Smooth muscle cell (in vitro differentiated cells): ENCODE data around the gene STAC2. TPM values are rescaled to one million over a fixed set of nuclear protein-coding genes. Genes with fewer than 3 reads are reported as not detected.

Experiments used
- DNase-seq: peaks from one replicate; lab custom pipeline; 2025; ENCODE audit not compliant: unreplicated experiment; lab: John Stamatoyannopoulos, UW
- H2AFZ ChIP-seq: fragments of 200-600 bp; sonication (generic); 2 replicates; pipeline ENCODE4 v1.6.0; 2016; ENCODE audit warnings: antibody characterized with exemption, low read depth, mild to moderate bottlenecking
- H3F3A ChIP-seq: fragments of 200-600 bp; sonication (generic); 2 replicates; pipeline ENCODE4 v1.6.0; 2017; ENCODE audit warnings: antibody characterized with exemption, low read depth
- H3K27ac ChIP-seq: fragments of 200-600 bp; sonication (generic); 2 replicates; pipeline ENCODE4 v1.5.1; 2016; ENCODE audit warnings: low read depth, mild to moderate bottlenecking
- H3K27me3 ChIP-seq: fragments of 200-600 bp; sonication (generic); 2 replicates; pipeline ENCODE4 v1.6.1; 2016; ENCODE audit warnings: low read depth, mild to moderate bottlenecking
- H3K36me3 ChIP-seq: fragments of 200-600 bp; sonication (generic); 2 replicates; pipeline ENCODE4 v1.5.1; 2016; ENCODE audit warnings: low read depth
- H3K4me1 ChIP-seq: fragments of 200-600 bp; sonication (generic); 2 replicates; pipeline ENCODE4 v1.5.1; 2016; ENCODE audit warnings: low read depth
- H3K4me2 ChIP-seq: fragments of 200-600 bp; sonication (generic); 2 replicates; pipeline ENCODE4 v1.6.0; 2016; ENCODE audit warnings: mild to moderate bottlenecking
- H3K4me3 ChIP-seq: fragments of 200-600 bp; sonication (generic); 2 replicates; pipeline ENCODE4 v1.5.1; 2016; ENCODE audit warnings: mild to moderate bottlenecking
- H3K79me2 ChIP-seq: fragments of 200-600 bp; sonication (generic); 2 replicates; pipeline ENCODE4 v1.6.0; 2016; ENCODE audit warnings: low read depth, mild to moderate bottlenecking
- H3K9ac ChIP-seq: fragments of 200-600 bp; sonication (generic); 2 replicates; pipeline ENCODE4 v1.6.0; 2016; ENCODE audit warnings: low read depth
- H3K9me3 ChIP-seq: fragments of 200-600 bp; sonication (generic); replicated peaks from 2 replicates; pipeline ENCODE4 v1.5.1; 2016; ENCODE audit warnings: low read depth
- H4K20me1 ChIP-seq: fragments of 200-600 bp; sonication (generic); 2 replicates; pipeline ENCODE4 v1.6.0; 2016; ENCODE audit warnings: low read depth
- CTCF ChIP-seq: fragments of 200-600 bp; sonication (generic); IDR thresholded peaks from 2 replicates; pipeline ENCODE4 v1.5.1; 2017; ENCODE audit warnings: borderline replicate concordance, mild to moderate bottlenecking, antibody characterized with exemption; ENCODE audit not compliant: insufficient read depth, poor library complexity, severe bottlenecking
- WGBS: methylation state at CpG from one replicate; pipeline ENCODE4 v1.1.7; 2016; ENCODE audit warnings: low lambda C conversion rate; 5-methylcytosine and 5-hydroxymethylcytosine counted together
- polyA plus RNA-seq: library from polyadenylated mRNA; unstranded; fragments of >200 nt; fragmentation: Nextera tagmentation; extraction: Ambion mirVana; gene quantifications from 2 replicates; pipeline ENCODE4 v1.2.1, GENCODE V29; 2016
- total RNA-seq: library from RNA; depleted of rRNA; stranded (reverse); fragments of >200 nt; gene quantifications from 2 replicates; pipeline ENCODE4 v1.2.3, GENCODE V29; 2014

The STAC2 gene
- total and polyA plus RNA-seq, 2 experiments from 2014 or later = 0.09 to 0.32 TPM

GRCh38 chr17:39222151-39222550 is 3.6 kb downstream of the STAC2 start:
- H3K4me3 ChIP-seq = no peak overlapping the region
- H3K4me2 ChIP-seq = no peak overlapping the region
- H3F3A ChIP-seq = no peaks in the 10 kb centered on the region
- WGBS = 98% methylated on average over 6 of the region's 7 CpGs
- no peaks in the 10 kb centered on the region for H3K36me3 ChIP-seq
- H3K79me2 ChIP-seq = no peaks in the 10 kb centered on the region
- peaks cover 18% of the 10 kb centered on the region for H3K4me1 ChIP-seq
- peaks cover 70% of the 10 kb centered on the region for H3K27me3 ChIP-seq
- H4K20me1 ChIP-seq = no peaks in the 10 kb centered on the region
- TF ChIP-seq CTCF = no peak
- no peaks in the 10 kb centered on the region for H3K9me3 ChIP-seq
- no peak overlapping the region for H3K9ac ChIP-seq
- no peak for DNase-seq
- no peak overlapping the region for H2AFZ ChIP-seq
- H3K27ac ChIP-seq = no peak overlapping the region

- Histone ChIP-seq H3K4me2 (no peak overlapping the region), H3K27ac (no peak overlapping the region), H2AFZ (no peak overlapping the region), H3K36me3 (no peaks in the 10 kb centered on the region), H3K4me1 (peaks cover 17% of the 10 kb centered on the region), H3K9ac (no peak overlapping the region), H3K27me3 (peaks cover 72% of the 10 kb centered on the region), H3F3A (no peaks in the 10 kb centered on the region), H3K9me3 (no peaks in the 10 kb centered on the region), H3K4me3 (no peak overlapping the region), H4K20me1 (no peaks in the 10 kb centered on the region), H3K79me2 (no peaks in the 10 kb centered on the region)
- no peak for DNase-seq
- WGBS = 90% methylated on average over 6 of the region's 6 CpGs
- TF ChIP-seq CTCF = no peak
Measured at GRCh38 chr17:39221572-39221971, 4.2 kb downstream of the STAC2 start.

- H2AFZ ChIP-seq = no peak overlapping the region
- no peaks in the 10 kb centered on the region for H3K36me3 ChIP-seq
- H4K20me1 ChIP-seq = no peaks in the 10 kb centered on the region
- peaks cover 2% of the 10 kb centered on the region for H3K4me1 ChIP-seq
- H3K4me3 ChIP-seq = no peak overlapping the region
- H3K4me2 ChIP-seq = no peak overlapping the region
- H3K9ac ChIP-seq = no peak overlapping the region
- no peak overlapping the region for H3K27ac ChIP-seq
- H3K27me3 ChIP-seq = peaks cover 53% of the 10 kb centered on the region
- no peaks in the 10 kb centered on the region for H3F3A ChIP-seq
- DNase-seq = no peak
- 84% methylated on average over 8 of the region's 8 CpGs for WGBS
- H3K9me3 ChIP-seq = no peaks in the 10 kb centered on the region
- no peak for TF ChIP-seq CTCF
- H3K79me2 ChIP-seq = no peaks in the 10 kb centered on the region
Measured at GRCh38 chr17:39219647-39220154, 6.0 kb downstream of the STAC2 start.

GRCh38 chr17:39218906-39219305 is 6.8 kb downstream of the STAC2 start:
- TF ChIP-seq CTCF = no peak
- Histone ChIP-seq H3K27ac (no peak overlapping the region), H3K9me3 (no peaks in the 10 kb centered on the region), H3K27me3 (peaks cover 45% of the 10 kb centered on the region), H3F3A (no peaks in the 10 kb centered on the region), H3K9ac (no peak overlapping the region), H3K4me1 (no peaks in the 10 kb centered on the region), H2AFZ (no peak overlapping the region), H3K36me3 (no peaks in the 10 kb centered on the region), H4K20me1 (no peaks in the 10 kb centered on the region), H3K4me3 (no peak overlapping the region), H3K79me2 (no peaks in the 10 kb centered on the region), H3K4me2 (no peak overlapping the region)
- 81% methylated on average over 8 of the region's 8 CpGs for WGBS
- DNase-seq = no peak
